Astrocyte (in vitro differentiated cells and primary cell): ENCODE measurements around the gene SCGB3A1. TPM values are rescaled to one million over a fixed set of nuclear protein-coding genes. Genes with fewer than 3 reads are reported as not detected.

Experiments
- DNase-seq: peaks from one replicate; pipeline ENCODE4 v3.0.0-alpha.2; 2010; ENCODE audit warnings: low read depth
- FAIRE-seq: peaks from 2 replicates; lab custom pipeline; 2011; peaks lifted over from hg19 to GRCh38; lab: Jason Lieb, UNC
- H2AFZ ChIP-seq: 2 replicates; pipeline ENCODE4 v1.6.0; 2012; ENCODE audit warnings: low read depth, low read length, inconsistent platforms
- H3K27ac ChIP-seq: 2 replicates; pipeline ENCODE4 v1.5.1; 2011; ENCODE audit warnings: low read depth, low read length, inconsistent platforms
- H3K27me3 ChIP-seq: 2 replicates; pipeline ENCODE4 v1.6.0; 2011; ENCODE audit warnings: low read length, inconsistent platforms; ENCODE audit not compliant: insufficient read depth
- H3K36me3 ChIP-seq: 2 replicates; pipeline ENCODE4 v1.5.1; 2011; ENCODE audit warnings: low read length, inconsistent platforms; ENCODE audit not compliant: insufficient read depth
- H3K4me1 ChIP-seq: 2 replicates; pipeline ENCODE4 v1.5.1; 2011; ENCODE audit warnings: low read length, inconsistent platforms; ENCODE audit not compliant: insufficient read depth
- H3K4me2 ChIP-seq: 2 replicates; pipeline ENCODE4 v1.6.0; 2012; ENCODE audit warnings: low read length, inconsistent platforms
- H3K4me3 ChIP-seq: 2 replicates; pipeline ENCODE4 v1.5.1; 2011; ENCODE audit warnings: low read depth, mild to moderate bottlenecking, low read length, inconsistent platforms; ENCODE audit not compliant: insufficient read depth
- H3K79me2 ChIP-seq: 2 replicates; pipeline ENCODE4 v1.6.0; 2012; ENCODE audit warnings: mild to moderate bottlenecking, low read length, inconsistent platforms; ENCODE audit not compliant: insufficient read depth
- H3K9ac ChIP-seq: 2 replicates; pipeline ENCODE4 v1.6.0; 2012; ENCODE audit warnings: mild to moderate bottlenecking, low read length, inconsistent platforms
- H3K9me3 ChIP-seq: 2 replicates; pipeline ENCODE4 v1.5.1; 2012; ENCODE audit warnings: low read depth, mild to moderate bottlenecking, low read length, inconsistent platforms; ENCODE audit not compliant: insufficient read depth
- H4K20me1 ChIP-seq: 2 replicates; pipeline ENCODE4 v1.6.0; 2012; ENCODE audit warnings: low read length, inconsistent platforms; ENCODE audit not compliant: insufficient read depth
- H3K27ac Mint-ChIP-seq: one replicate; pipeline ENCODE4 v1.8.0; 2021; ENCODE audit warnings: mild to moderate bottlenecking, mixed read lengths; ENCODE audit not compliant: unreplicated experiment
- H3K27me3 Mint-ChIP-seq: one replicate; pipeline ENCODE4 v1.8.0; 2021; ENCODE audit warnings: low read depth, mixed read lengths; ENCODE audit not compliant: unreplicated experiment
- H3K36me3 Mint-ChIP-seq: one replicate; pipeline ENCODE4 v1.8.0; 2021; ENCODE audit warnings: low read depth, mixed read lengths; ENCODE audit not compliant: unreplicated experiment
- H3K4me1 Mint-ChIP-seq: one replicate; pipeline ENCODE4 v1.8.0; 2021; ENCODE audit warnings: low read depth, mixed read lengths; ENCODE audit not compliant: unreplicated experiment
- H3K4me3 Mint-ChIP-seq: one replicate; pipeline ENCODE4 v1.8.0; 2021; ENCODE audit warnings: mild to moderate bottlenecking, moderate library complexity, mixed read lengths; ENCODE audit not compliant: unreplicated experiment
- H3K9me3 Mint-ChIP-seq: one replicate; pipeline ENCODE4 v1.8.0; 2021; ENCODE audit warnings: mild to moderate bottlenecking, mixed read lengths; ENCODE audit not compliant: unreplicated experiment
- EZH2 ChIP-seq: IDR thresholded peaks from 2 replicates; pipeline ENCODE4 v1.6.1; 2012; ENCODE audit warnings: mild to moderate bottlenecking, low read length, inconsistent platforms; ENCODE audit not compliant: insufficient read depth
- total RNA-seq: library from RNA; stranded (reverse); gene quantifications from 2 replicates; pipeline ENCODE4 v1.2.1, GENCODE V29; 2021
- TF ChIP-seq, protein P1 (sequence below): IDR thresholded peaks from 2 replicates; pipeline ENCODE4 v1.5.1; 2011; ENCODE audit warnings: low read depth, mild to moderate bottlenecking, inconsistent platforms, low read length, moderate library complexity; ENCODE audit not compliant: insufficient read depth

Gene SCGB3A1
- total RNA-seq, 1 donor from 2014 or later, result not detected

DNA sequence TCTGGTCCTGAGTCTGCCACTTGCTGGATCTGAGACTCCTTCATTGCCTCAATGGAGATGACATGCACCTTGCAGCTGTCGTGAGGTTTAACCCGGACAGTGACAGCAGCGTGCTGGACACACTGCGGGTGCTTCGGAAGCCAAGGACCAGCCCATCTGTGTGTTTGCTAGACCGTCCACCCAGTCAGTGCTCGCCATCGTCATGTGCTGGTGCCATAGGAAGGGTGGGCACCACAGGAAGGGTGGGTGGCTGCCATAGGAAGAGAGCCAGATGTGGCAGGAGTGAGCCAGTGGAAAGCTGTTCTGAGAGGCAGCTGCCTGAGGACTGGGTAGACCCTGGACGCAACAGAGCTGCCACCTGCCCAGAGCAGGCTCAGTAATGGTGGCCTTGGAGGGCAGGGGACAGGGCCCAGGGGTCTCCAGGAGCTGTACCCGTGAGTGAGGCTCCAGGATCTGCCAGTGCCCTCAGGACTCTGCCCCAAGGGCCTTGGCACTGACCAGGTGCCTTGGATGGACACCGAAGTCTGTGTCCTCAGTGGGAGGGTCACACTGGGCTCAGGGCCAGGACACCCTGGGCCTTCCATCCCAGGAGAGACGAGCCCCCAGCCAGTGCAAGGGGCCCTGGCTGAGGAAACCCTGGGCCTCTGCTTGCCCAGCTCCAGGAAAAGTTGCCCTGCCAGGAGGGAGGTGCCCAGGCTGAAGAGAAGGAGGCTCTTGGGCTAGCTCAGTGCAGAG is 36.3 kb upstream of the SCGB3A1 start:
- peaks cover 18% of the 10 kb centered on the region for H3K27me3 Mint-ChIP-seq
- TF ChIP-seq EZH2, result no peak
- TF ChIP-seq, protein P1, sequence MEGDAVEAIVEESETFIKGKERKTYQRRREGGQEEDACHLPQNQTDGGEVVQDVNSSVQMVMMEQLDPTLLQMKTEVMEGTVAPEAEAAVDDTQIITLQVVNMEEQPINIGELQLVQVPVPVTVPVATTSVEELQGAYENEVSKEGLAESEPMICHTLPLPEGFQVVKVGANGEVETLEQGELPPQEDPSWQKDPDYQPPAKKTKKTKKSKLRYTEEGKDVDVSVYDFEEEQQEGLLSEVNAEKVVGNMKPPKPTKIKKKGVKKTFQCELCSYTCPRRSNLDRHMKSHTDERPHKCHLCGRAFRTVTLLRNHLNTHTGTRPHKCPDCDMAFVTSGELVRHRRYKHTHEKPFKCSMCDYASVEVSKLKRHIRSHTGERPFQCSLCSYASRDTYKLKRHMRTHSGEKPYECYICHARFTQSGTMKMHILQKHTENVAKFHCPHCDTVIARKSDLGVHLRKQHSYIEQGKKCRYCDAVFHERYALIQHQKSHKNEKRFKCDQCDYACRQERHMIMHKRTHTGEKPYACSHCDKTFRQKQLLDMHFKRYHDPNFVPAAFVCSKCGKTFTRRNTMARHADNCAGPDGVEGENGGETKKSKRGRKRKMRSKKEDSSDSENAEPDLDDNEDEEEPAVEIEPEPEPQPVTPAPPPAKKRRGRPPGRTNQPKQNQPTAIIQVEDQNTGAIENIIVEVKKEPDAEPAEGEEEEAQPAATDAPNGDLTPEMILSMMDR, result no peak
- no peak for FAIRE-seq
- H3K36me3 ChIP-seq, result no peaks in the 10 kb centered on the region
- H3K4me3 Mint-ChIP-seq, result no peak overlapping the region
- H3K36me3 Mint-ChIP-seq, result no peaks in the 10 kb centered on the region
- no peaks in the 10 kb centered on the region for H3K79me2 ChIP-seq
- no peak overlapping the region for H3K27ac ChIP-seq
- H3K4me3 ChIP-seq, result no peak overlapping the region
- DNase-seq, result no peak
- H3K4me1 ChIP-seq, result no peaks in the 10 kb centered on the region
- H3K4me1 Mint-ChIP-seq, result peaks cover 3% of the 10 kb centered on the region
- no peak overlapping the region for H3K27ac Mint-ChIP-seq
- H4K20me1 ChIP-seq, result no peaks in the 10 kb centered on the region
- no peak overlapping the region for H3K4me2 ChIP-seq
- no peaks in the 10 kb centered on the region for H3K27me3 ChIP-seq
- no peaks in the 10 kb centered on the region for H3K9me3 Mint-ChIP-seq
- H3K9me3 ChIP-seq, result no peaks in the 10 kb centered on the region
- no peak overlapping the region for H3K9ac ChIP-seq
- no peak overlapping the region for H2AFZ ChIP-seq

DNA sequence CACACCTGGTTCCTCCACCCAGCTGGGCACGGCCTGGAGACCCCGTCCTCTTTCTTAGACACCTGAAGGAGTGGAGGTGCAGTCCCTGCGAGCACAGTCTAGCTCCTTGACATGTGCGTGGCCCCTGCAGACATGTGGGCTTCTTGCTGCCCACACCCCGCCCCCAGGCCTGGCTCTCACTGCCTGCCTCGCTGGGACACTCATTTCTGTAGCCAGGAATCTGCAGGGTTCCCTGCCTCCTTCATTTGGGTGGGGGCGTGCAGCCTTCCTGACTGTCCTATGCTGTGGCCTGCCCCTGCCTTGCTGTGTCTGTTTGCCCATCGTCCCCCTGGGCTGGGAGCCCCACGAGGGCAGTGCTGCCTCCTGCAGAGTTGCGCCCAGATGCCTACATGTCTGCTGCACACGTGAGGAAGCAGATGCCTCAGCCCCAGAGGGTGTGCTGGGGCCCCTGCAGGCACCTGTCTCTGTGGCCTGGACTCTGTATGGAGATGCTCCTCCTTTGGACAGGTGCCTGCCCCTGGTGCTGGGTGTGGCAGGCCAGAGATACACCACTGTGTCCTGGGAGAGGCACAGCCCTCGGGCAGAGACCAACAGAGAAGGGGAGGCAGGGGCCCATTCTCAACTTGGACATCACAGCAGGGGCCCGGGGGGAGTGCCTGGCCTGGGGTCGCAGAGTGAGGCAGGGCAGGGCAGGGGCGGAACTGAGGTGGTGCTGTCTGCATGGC is 35.5 kb upstream of the SCGB3A1 start:
- no peak overlapping the region for H2AFZ ChIP-seq
- H3K9me3 ChIP-seq, result no peaks in the 10 kb centered on the region
- no peak overlapping the region for H3K4me3 ChIP-seq
- peaks cover 21% of the 10 kb centered on the region for H3K27me3 Mint-ChIP-seq
- H3K4me1 Mint-ChIP-seq, result no peaks in the 10 kb centered on the region
- no peak overlapping the region for H3K4me2 ChIP-seq
- no peak overlapping the region for H3K9ac ChIP-seq
- no peak for TF ChIP-seq EZH2
- TF ChIP-seq, protein P1, result no peak
- H3K4me1 ChIP-seq, result no peaks in the 10 kb centered on the region
- no peak overlapping the region for H3K4me3 Mint-ChIP-seq
- no peak for DNase-seq
- H3K79me2 ChIP-seq, result no peaks in the 10 kb centered on the region
- H3K27ac Mint-ChIP-seq, result no peak overlapping the region
- no peaks in the 10 kb centered on the region for H3K36me3 Mint-ChIP-seq
- FAIRE-seq, result no peak
- no peaks in the 10 kb centered on the region for H3K36me3 ChIP-seq
- no peak overlapping the region for H3K27ac ChIP-seq
- no peaks in the 10 kb centered on the region for H4K20me1 ChIP-seq
- no peaks in the 10 kb centered on the region for H3K27me3 ChIP-seq
- no peaks in the 10 kb centered on the region for H3K9me3 Mint-ChIP-seq
